Smooth muscle cell of the brain vasculature (primary cell): Measurements from ENCODE around the gene LRMDA.
"Not testable (repeated sequence)": the region's sequence is repeated elsewhere in the genome, so short reads cannot be mapped to it uniquely, and the experiment has no call there.

Experiments
- DNase-seq: peaks from one replicate; pipeline ENCODE4 v3.0.0-alpha.2; 2012; ENCODE audit warnings: low read depth, low spot score

LRMDA gene

DNA sequence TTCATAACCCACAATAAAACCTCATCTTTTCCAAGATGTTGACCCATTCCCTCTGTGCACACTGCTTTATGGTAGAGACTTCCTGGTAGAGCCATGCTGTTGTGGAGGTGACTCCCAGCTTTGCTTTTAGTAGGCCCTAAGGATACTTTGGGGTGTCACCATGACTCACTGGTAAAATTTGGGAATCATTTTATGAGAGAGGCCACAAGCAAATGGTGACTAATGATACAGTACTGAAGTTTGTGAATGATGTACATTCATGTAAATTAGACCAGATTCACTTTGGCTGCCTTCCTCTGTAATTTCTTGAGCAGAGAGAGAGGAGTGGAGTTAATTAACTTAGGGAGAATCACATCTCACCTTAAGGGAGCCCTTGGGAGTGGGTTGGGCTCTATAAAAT lies 686.5 kb downstream of the LRMDA start:
- DNase-seq: no peak

DNA sequence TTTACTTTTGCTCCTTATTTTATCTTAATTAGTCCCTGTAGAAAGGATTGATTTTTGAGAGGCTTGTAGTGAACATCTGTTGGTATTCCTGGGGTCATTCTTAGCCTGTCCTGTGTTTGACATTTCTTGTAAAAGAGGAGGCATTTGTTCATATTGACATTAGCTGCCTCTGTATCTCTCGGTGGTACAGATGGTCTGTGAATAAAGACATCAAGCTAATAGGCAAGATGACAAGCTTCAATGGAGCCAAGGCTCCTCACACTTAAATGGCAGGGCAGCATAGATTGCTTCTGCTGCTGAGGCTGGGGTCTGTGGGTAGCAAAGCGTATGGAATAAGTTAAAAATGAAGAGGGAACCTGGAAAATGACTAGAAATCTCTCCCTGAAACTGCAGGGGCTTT lies 687.6 kb downstream of the LRMDA start:
- DNase-seq: no peak

DNA sequence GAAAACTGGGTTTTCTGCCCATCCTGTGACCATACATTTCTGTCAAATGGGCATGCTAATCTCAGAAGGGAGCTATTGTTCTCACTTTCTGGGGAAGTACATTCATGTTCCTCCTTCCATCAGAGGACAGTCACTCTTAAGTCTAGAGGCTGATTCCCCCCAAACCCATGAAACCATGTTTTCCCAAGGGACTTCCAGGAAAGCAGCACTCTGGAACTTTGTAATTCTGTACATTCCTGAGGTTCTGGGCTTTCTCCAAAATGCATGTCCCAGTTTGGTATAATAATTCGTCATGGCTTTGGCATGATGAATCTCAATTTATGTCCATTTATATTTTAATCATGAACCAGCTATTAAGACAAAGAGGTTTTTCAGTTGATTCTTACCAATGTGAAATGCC lies 688.1 kb downstream of the LRMDA start:
- DNase-seq: no peak

DNA sequence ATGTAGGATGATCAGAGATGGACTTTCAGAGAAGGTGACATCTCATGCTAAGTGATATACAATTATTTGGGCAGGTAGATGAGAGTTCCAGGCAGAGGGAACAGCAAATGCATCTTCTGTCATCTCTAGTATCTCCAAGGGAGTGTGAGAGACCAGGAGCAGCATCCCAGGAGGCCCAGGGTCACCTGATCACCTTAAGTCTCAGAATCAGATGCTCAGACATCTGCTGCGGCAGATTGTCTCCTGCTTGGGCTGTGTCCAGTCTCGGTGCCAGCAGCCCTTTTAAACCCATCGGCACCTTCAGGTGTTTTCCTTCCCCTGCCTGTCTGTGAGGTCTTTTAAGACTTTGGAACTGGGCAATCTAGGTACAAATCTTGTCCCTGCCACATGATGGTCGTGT lies 690.6 kb downstream of the LRMDA start:
- DNase-seq: no peak

DNA sequence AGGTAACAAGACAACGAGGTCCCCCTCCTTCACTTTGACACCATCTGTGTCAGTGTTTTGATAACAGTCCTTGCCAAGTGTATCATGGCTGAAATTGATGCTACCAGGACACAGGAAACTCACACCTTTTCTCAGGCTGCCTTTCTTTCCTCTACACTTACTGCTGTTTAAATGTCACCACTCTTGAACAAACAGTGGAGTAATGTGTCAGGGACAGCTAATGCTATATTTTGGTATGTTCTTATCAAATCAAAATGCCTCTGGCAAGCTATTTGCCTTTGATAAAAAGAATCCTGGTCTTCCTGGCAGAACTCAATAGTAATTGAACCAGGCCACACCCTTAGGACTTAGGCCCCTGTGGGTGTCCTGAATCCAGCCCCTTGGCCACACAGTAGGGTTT lies 692.9 kb downstream of the LRMDA start:
- DNase-seq: no peak

DNA sequence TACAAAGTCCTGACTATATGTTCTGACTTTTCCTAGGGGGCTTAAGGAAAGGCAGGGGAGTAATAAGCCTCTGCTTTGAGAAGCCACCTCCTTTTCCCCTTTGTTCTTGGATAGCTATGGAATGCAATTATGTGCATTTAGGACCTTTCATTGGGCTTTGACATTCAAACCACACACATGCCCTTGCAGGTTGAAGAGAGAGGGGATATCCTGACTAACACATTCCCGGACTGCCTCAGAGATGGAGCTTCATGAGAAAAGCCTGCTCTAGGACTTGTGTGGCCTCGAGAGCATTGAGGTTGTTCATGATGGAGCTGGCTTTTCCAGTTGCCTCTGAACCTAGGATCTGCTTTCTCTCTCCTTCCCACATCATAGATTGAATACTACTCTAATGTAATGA lies 694.5 kb downstream of the LRMDA start:
- DNase-seq: no peak

DNA sequence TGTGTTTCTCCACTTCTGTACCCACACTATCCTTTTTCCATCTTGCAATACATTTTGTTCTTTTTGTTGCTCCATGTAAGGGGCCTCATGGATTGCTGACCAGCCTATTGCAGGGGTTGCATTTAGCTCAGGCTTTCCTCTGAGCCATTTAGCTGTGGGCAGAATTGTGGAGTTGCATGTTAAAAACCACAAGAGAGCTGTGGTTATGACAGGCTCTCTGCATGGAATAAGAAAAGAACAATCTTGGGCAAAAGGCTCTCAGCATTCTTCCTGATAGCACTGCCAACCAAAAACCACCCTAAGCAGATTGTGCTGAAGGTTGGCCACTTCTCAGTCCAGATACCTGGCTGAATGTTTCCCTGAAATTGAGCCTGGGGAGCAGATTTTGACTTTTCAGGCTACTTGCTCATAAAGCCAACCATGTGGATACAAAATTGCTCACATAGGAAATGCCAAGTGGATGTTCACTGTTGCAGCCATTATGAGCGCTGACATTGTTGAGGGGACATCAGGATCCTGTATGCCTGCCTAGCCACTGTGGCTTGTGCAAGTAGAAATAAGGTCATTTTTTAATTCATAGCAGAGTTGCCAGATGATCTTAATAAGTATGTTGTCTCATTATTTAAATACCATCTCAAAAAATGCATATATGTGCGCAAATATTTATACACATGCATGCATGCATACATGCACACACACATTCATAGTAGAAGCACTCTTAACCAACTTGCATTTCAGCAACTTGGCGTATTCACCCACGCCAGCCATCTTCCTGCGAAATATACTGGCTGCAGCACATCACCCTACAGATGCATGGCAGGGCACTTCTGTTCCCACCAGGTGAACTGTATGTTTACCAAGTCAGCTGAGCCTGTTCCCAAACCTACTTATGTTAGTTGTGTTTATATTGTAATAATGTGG lies 695.4 kb downstream of the LRMDA start:
- DNase-seq: no peak

DNA sequence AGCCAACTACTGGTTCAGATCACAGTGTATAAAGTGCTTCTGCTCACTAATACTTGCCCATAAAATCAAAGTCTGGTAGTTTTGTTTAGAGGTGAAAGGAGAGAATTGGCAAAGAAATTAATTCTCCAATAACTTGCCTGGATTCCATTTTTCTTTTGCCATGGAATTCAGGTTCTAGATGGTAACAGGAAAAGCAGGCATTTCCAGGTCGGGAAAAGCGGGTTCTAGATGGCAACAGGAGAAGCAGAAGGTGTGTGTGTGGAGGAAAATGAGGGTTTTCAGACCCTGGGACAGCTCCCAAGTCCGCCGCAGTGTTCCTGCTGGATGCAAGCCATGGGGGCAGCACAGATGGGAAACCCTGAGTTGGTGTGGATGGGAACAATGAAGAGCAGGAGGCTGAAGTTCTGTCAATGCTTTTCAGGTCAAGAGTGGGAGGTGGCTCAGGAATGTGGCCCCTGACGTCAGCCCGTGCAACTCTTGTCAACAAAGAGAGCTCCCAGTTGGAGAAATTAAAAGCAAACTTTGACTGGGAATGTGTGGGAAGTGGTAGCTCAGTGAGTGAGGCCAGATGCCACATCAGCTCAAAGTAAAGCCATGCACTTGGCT lies 696.7 kb downstream of the LRMDA start:
- DNase-seq: no peak

DNA sequence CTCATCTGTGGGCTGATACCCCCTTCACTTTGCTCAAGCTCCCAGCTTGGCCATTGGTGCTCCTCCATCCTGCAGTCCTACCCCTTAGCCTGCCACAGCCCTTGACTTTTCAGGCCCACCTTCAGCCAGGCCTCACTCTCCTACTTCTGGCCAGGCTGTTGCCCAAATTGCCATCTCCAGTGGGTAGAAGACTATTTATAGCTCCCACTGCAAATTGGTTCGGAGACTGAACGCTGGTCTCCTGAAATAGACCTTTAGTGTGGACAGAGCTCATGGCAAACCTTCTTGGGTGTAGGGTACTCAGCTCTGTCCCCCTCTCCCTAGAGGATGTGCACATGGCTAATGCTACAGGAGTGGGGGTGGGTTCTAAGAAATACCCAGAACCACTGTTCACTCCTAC lies 697.8 kb downstream of the LRMDA start:
- DNase-seq: no peak

DNA sequence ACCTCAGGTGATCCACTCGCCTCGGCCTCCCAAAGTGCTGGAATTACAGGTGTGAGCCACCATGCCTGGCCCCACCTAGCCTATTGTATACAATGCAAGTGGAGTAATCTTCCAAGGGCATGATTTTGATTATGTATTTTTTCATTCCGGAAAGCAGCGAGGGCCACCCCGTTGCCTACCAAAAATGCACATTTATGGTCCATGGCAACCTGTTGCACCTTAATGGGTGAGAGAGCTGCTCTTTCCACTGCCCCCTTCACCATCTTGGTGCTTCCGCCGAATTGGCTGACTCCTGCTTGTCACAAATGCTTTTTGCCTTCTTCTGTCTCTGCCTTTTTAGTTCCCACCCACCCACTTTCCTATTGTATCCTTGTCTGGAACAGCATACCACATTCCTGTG lies 699.5 kb downstream of the LRMDA start:
- DNase-seq: no peak

DNA sequence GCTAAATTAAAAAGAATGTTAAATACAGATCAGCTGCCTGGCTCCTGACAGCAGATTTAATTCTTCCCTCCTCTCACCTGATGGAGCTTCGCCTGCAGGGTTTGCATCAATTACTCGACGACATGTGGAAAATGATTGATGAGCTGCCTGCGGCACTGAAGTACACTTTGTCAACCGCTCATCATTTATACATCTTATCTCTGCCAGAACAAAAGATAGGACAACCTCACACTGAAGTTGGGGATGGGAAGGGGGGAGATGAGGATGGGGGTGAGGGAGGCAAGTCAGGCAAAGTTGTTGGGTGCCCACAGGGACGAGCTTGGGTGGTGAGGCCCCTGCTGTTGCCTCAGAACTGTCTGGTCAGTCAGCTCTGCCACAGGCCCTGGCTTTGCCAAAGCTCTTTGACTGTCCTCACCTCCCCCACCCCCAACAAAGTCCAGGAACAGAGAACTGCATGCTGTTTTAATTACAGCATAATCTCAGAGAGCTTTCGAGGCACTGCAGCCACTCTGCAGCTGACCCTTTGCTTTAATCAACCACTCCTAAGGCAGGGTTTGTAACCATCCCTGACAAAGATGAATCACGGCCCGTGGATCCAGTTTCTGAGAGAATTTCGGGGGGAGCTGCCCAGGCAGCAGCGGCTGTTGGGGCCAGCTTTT lies 702.3 kb downstream of the LRMDA start:
- DNase-seq: no peak

DNA sequence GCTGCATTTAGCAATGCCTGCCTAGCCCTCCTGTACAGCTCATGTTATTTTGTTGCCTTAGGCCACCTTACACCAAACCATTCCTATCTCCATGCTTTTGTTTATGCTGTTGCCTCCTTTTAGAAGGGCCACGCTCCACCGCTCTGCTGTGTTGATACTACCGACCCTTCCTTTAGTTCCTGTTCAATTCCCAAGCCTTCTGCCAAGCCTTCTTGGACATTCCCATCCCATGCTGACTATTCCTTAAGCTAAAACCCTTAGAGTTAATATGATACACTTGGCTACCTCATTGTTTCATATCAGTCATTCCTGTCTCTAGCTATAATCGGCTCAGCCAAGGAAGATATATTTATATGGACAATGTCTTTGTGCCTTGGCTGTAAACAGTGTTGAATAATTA lies 705.5 kb downstream of the LRMDA start:
- DNase-seq: no peak

DNA sequence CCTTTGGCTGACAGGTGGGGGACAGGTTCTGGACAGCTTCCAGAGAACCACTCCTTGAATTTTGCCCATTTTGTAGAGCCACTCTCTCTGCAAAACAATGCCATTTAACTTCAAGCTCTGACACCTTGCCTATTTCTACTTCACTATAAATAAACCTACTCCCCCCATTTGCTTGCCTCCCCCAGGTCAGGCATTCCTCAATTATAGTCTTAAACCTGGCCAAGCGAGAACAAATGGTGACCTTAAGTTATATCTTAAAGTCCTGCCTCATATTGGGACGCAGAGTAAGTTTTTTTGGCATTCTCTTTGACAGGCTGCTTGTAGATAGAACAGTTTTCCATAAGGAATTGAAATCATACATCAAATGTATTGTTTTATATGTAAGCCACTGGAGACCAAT lies 706.9 kb downstream of the LRMDA start:
- DNase-seq: no peak

DNA sequence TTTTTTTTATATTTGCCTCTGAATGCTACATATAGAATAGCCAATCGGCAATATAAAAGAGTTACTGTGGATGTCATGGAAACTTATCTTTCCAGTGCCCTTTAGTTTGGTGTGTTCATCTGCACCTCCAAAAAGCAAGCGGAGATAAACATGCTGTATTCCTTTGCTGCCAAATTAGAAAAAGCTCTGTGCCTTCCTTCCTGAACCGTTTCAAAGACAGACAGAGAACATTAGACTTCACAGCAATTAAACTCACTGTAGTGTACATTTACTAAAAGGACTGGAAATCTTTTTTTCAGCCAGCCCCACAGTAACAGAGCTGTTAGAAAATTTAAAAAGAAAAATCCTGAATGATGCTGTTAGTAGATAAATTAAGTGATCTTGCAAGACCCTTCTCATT lies 707.5 kb downstream of the LRMDA start:
- DNase-seq: no peak

DNA sequence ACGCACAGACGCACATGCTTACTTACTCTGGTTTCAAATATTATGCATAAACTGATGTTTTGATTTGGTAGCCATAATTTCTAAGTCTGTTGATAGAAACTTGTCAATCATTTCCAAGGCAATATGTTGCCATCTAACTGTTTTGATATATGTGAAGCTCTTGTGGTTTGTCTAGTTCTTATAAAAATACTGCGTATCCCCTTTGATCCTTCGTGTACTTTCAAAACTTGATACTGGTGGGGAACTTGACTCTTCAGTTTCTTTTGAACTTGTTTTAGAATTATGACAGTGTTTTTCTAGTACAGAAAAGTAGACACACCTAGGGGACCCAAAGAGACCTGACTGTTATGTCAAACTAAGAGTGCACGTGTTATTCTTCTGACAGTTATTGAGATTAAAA lies 708.0 kb downstream of the LRMDA start:
- no peak for DNase-seq

DNA sequence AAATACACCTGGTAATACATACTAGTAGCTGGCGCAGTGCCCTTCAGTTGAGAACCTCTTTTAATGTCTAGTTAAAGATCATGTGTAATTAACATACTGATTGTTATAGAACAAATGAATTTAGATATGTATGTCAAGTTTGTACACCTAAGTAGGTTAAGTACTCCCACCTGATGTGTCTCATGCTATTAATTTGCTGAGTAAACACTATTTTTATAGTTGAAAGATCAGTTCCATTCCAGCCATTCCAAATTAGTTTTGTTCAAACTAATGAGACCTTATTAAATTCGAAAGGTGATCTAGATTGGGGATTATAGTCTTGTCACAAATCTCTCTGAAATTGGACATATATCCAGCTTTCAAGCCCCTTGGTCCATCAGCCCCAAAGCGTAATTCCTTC lies 710.0 kb downstream of the LRMDA start:
- no peak for DNase-seq

DNA sequence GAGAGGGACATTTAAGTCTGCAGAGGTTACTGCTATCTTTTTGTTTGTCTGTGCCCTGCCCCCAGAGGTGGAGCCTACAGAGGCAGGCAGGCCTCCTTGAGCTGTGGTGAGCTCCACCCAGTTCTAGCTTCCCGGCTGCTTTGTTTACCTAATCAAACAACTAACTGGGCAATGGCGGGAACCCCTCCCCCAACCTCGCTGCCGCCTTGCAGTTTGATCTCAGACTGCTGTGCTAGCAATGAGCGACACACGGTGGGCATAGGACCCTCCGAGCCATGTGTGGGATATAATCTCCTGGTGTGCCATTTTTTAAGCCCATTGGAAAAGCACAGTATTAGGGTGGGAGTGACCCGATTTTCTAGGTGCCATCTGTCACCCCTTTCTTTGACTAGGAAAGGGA lies 716.8 kb downstream of the LRMDA start:
- not testable (repeated sequence) for DNase-seq

DNA sequence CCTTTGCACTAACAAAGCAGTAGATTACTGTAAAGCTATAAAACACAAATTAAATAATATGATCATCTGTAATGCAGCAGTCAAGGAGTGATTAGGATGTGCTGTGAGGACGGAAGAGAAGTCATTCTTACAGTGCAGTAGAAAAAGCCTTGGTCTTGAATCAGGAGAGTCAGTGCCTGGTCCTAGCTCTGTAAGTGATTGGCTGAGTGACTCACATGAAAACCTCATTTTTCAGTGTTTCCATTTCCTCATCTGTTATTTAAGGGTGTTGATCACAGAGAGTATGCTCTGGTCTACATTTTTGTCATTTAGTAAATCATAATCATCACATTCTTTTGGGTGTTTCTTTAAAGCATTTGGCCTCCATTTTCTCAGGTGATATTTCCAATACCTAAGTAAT lies 717.8 kb downstream of the LRMDA start:
- DNase-seq: no peak

DNA sequence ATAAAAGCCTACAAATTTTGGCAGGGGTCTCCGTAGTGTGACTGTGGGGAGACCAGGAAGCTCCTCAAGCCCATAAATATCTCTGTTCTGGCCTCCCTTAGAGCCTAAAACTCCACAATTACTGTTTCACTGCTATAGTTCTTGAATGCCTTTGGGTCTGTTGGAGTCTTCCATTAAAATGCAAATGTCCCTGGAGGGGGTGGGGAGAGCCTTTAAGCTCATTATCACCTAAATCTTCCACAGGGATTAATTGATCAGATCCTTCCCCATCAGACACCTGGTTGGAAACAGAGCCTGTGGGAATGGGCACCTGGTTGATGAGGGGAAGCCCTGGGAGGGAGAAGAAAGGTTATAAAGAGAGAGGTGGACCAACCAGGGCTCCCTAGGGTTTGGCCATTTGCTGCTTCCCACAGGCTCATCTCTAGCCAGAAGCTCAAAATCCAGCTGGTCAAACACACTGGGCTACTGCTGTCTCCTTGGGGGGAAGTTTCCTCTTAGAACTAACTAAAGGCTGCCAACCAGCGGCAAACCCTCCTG lies 718.2 kb downstream of the LRMDA start:
- no peak for DNase-seq

DNA sequence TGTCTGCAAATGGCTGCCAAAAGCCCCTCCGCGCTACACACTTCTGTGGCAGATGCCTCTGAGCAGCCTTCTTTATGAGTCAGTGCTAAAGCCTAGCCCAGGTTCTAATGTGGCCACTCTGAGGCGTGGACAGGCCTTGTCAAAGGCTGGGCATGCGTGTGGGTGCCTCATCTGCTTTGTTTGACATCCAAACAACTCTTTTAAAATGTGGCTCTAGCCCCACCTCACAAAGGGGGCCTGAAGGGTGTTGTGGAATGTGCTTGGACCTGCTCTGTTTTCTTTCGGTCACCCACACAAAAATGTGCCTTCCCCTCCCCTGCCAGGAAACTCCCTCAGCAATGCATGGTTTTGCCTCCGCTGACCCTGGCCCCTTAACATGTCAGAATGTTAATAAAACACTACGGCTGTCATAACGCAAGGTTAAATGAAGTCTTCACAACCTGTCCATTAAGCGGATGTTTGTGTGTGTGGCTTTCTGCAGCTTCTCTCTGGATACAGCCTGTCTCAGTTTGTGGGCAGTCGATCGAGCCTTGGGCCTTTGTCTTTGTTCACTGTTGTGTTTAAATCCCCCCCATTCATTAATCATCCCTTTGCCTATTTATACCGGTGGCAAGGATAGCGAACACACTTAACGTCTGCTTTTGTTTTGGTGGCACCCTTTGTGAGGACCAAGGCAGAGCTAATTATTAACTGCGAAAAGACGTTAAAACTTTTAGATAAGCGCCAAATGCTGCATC lies 718.9 kb downstream of the LRMDA start:
- no peak for DNase-seq

DNA sequence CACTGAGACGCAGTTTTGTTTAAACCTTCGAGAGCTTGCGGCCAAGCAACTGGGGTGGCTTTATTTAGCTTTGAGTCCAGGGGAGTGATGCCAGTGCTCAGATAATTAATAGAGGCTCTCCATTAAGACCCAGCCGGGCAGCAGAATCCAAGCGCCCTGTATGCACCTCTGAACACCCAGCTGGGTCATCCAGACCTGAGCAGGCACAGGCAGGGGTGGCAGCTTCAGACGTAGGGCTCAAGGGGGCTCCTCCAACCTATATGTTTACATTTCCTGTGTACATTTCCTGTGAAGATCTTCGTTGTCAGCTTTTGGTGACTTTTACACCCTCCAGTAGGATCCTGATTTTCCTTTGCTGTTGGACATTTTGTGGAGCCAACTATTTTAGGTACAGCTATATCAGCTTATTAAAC lies 719.5 kb downstream of the LRMDA start:
- no peak for DNase-seq

DNA sequence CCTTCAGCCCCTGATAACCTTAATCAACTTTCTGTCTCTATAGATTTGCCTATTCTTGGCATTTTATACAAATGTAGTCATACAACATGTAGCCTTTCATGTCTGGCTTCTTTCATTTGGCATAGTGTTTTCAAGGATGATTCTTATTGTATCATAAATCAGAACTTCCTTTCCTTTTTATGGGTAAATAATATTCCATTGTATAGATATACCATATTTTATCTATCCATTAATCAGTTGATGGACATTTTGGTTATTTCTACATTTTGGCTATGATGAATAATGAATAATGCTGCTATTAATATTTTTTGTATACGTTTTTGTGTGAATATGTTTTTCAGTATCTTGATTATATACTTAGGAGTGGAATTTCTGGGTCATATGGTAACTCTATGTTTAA lies 720.8 kb downstream of the LRMDA start:
- no peak for DNase-seq
